Stimulated activated naive CD8-positive, alpha-beta T cell treated with anti-CD3 and anti-CD28 coated beads, Interleukin-15, Interleukin-2, amounts not matched to agents 100 U/mL and 50 U/mL, for 24 hours (primary cell): ENCODE results near the gene CD40LG.

Experiments
- ATAC-seq: fragments of 150-1000 bp; cut with Tn5 transposase; one replicate; pipeline ENCODE4 v1.10.0; 2021
- DNase-seq: peaks from one replicate; pipeline ENCODE4 v3.0.0; 2021

Gene CD40LG

DNA sequence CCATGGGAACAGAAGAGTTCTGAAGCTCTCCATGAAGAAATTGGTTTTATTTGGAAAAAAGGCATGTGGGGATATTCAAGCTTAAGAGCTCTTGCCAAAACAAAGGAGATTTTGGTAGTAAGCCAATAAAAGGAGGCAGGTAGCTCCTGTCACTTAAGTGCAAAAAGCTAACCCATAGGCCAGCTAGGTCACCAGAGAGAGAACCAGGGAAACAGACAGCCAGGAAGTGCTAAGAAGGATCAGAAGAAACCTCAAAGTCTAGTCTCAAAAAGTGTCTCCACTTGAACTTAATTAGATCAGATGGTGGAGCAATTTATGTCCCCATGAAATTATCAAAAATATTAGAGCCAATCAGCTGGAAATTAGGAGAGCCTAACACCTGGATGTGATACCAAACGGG, 49.2 kb downstream of the CD40LG start:
- ATAC-seq, result no peak
- DNase-seq, result no peak

DNA sequence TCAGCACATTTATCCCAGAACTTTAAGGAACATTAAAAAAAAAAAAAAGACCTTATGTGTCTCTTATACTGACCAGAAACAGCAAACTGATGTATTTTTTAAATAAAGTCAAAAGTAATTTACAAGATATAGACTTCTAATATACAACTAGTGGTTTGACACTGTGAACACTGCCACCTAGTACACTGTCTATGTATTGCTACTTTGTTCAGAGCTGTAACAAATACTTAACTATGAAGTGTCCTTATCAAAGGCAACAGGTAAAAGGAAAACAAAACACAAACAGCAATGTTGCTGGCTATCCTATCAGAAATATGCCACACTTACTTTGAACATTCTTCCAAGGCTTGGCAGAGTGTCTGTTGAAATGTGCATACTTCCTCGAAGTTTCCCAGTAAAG, 60.4 kb downstream of the CD40LG start:
- DNase-seq, result no peak
- ATAC-seq, result no peak
